HG02885 (cell line): ENCODE data around the gene TPO.
"Not testable (repeated sequence)": the region's sequence is repeated elsewhere in the genome, so short reads cannot be mapped to it uniquely, and the experiment has no call there.

ENCODE experiments used
- ATAC-seq: cut with Tn5 transposase; IDR thresholded peaks from one replicate; pipeline ENCODE4 v1.9.1; 2021; ENCODE audit warnings: mild to moderate bottlenecking; ENCODE audit not compliant: unreplicated experiment, poor library complexity

The TPO gene

GRCh38 chr2:1571477-1572417, 158.5 kb downstream of the TPO start:
- ATAC-seq, result no peak

- ATAC-seq, result no peak
Measured at GRCh38 chr2:1572638-1573037, 159.4 kb downstream of the TPO start.

GRCh38 chr2:1577846-1578245, 164.6 kb downstream of the TPO start:
- ATAC-seq, result no peak

GRCh38 chr2:1581257-1581964, 168.1 kb downstream of the TPO start:
- ATAC-seq, result not testable (repeated sequence)

GRCh38 chr2:1581965-1582625, 168.8 kb downstream of the TPO start:
- no peak for ATAC-seq

- no peak for ATAC-seq
Measured at GRCh38 chr2:1582891-1583341, 169.7 kb downstream of the TPO start.

- ATAC-seq, result no peak
Measured at GRCh38 chr2:1584051-1584531, 170.8 kb downstream of the TPO start.

- no peak for ATAC-seq
Measured at GRCh38 chr2:1584691-1585485, 171.6 kb downstream of the TPO start.

- no peak for ATAC-seq
Measured at GRCh38 chr2:1585635-1586034, 172.4 kb downstream of the TPO start.

GRCh38 chr2:1586251-1586922, 173.1 kb downstream of the TPO start:
- no peak for ATAC-seq

- no peak for ATAC-seq
Measured at GRCh38 chr2:1586923-1587840, 173.9 kb downstream of the TPO start.

- ATAC-seq, result no peak
Measured at GRCh38 chr2:1588051-1588977, 175.1 kb downstream of the TPO start.

GRCh38 chr2:1588978-1589621, 175.8 kb downstream of the TPO start:
- no peak for ATAC-seq

GRCh38 chr2:1590596-1591460, 177.6 kb downstream of the TPO start:
- no peak for ATAC-seq

- ATAC-seq, result no peak
Measured at GRCh38 chr2:1591461-1591770, 178.2 kb downstream of the TPO start.
